Heart left ventricle (tissue), 16 donors: ENCODE measurements around the gene DPPA4. TPM values are rescaled to one million over a fixed set of nuclear protein-coding genes. Genes with fewer than 3 reads are reported as not detected.
"Not testable (repeated sequence)": the region's sequence is repeated elsewhere in the genome, so short reads cannot be mapped to it uniquely, and the experiment has no call there.

Experiments
- ATAC-seq, 4 donors: fragments of 200-7000 bp; cut with Tn5 transposase; one replicate each; pipeline ENCODE4 v1.9.1; 2020 to 2022; ENCODE audit warnings: moderate library complexity in 4 of 4, mild to moderate bottlenecking in 3 of 4, moderate number of reproducible peaks in 1 of 4
- DNase-seq, 5 donors: peaks; one replicate each; pipeline ENCODE4 v3.0.0-alpha.2; 2020
- H3K27ac ChIP-seq, 12 donors: fragments of 200-600 bp; sonication (generic) in 4 of 12; one replicate each; pipeline versions ENCODE4 v1.5.0 to v1.8.0; 2016 to 2022; ENCODE audit warnings: mild to moderate bottlenecking in 2 of 12
- H3K27me3 ChIP-seq, 9 donors: fragments of 200-600 bp; sonication (generic) in 2 of 9; one replicate each; pipeline versions ENCODE4 v1.5.1 to v1.8.0; 2016 to 2022; ENCODE audit warnings: mild to moderate bottlenecking in 3 of 9
- H3K36me3 ChIP-seq, 9 donors: fragments of 200-600 bp; sonication (generic) in 2 of 9; one replicate each; pipeline versions ENCODE4 v1.5.0 to v1.8.0; 2018 to 2022; ENCODE audit warnings: mild to moderate bottlenecking in 2 of 9
- H3K4me1 ChIP-seq, 12 donors: fragments of 200-600 bp; sonication (generic) in 4 of 12; one replicate each; pipeline versions ENCODE4 v1.5.0 to v1.8.0; 2016 to 2022; ENCODE audit warnings: mild to moderate bottlenecking in 3 of 12
- H3K4me3 ChIP-seq, 12 donors: fragments of 200-600 bp; sonication (generic) in 4 of 12; one replicate each; pipeline versions ENCODE4 v1.5.0 to v1.8.0; 2017 to 2022; ENCODE audit warnings: mild to moderate bottlenecking in 9 of 12, moderate library complexity in 4 of 12
- H3K9me3 ChIP-seq, 12 donors: fragments of 200-600 bp; sonication (generic) in 4 of 12; one replicate each; pipeline versions ENCODE4 v1.5.0 to v1.8.0; 2016 to 2022; ENCODE audit warnings: mild to moderate bottlenecking in 1 of 12
- CTCF ChIP-seq, 12 donors: fragments of 200-600 bp; sonication (generic) in 4 of 12; IDR thresholded peaks; one replicate each; pipeline versions ENCODE4 v1.5.0 to v1.8.0; 2018 to 2022; ENCODE audit warnings: antibody characterized with exemption in 12 of 12, mild to moderate bottlenecking in 5 of 12
- POLR2A ChIP-seq, 2 donors: fragments of 450-650 bp; IDR thresholded peaks; one replicate each; pipeline ENCODE4 v1.6.1; 2017; ENCODE audit warnings: antibody characterized with exemption in 2 of 2, mild to moderate bottlenecking in 2 of 2, moderate library complexity in 2 of 2
- WGBS, 4 donors: extraction: QIAGEN DNeasy Blood & Tissue Kit in 2 of 4; methylation state at CpG; one replicate each; pipeline versions ENCODE4 v1.1.5 to v1.1.7; 2013 to 2018; 5-methylcytosine and 5-hydroxymethylcytosine counted together
- intact Hi-C, 10 donors: fragments of 100-400 bp; cut with DNase I; formaldehyde crosslinking; loops; one replicate each; pipeline versions ENCODE4 v1.11.1 to v1.14.2; 2022
- polyA plus RNA-seq, 2 donors: library from polyadenylated mRNA; stranded (reverse); fragments of 200-250 nt; gene quantifications; one replicate each; pipeline ENCODE4 v1.2.3, GENCODE V29; 2013
- total RNA-seq, 9 donors: library from RNA; depleted of rRNA in 2 of 9; stranded (reverse); fragments of >200 nt in 2 of 9; fragmentation: NEBNext Ultra II Directional in 3 of 9; extraction: Animal tissue kit (Norgen Biotek cat#: 25700) in 3 of 9; gene quantifications; one replicate each; pipeline versions ENCODE4 v1.1.0 to v1.2.4, GENCODE V29; 2016 to 2023
- donor health status: ischemic (EF 13 %, LVEDD 7.1; RV severe dilation, severe dysfunction).
- donor health status: healthy with polysubstance abuse.
- donor health status: DM: no; HTN: yes; CAD: no.
- donor health status: DM: no; HTN: no; CAD: no.
- donor health status: ischemic (EF 25% LVEDD 6.9; RV normal size, moderate dysfunction).
- donor health status: ischemic (EF 25% LVEDD 5.7; RV mildly dilated, moderate dysfunction).
- donor health status: healthy.
- donor health status: DM: yes; HTN: yes; CAD: no.
- donor health status: ischemic (EF 35%, LVEDD 5.7; RV mildly dilated, moderate dysfunction).
- donor health status: nonischemic (EF 11% LVEDD 7.7; RV severe dilation, severe dysfunction).
- donor health status: DM: yes; HTN: yes; CAD: no.
- donor health status: PGD.
- donor health status: ischemic (EF 29% LVEDD 5.4; RV normal size, mild dysfunction).
- donor health status: nonischemic (EF 23%, LVEDD 6.1; RV moderate dilation, normal function).

Gene DPPA4
- total and polyA plus RNA-seq, 11 donors, result not detected

GRCh38 chr3:109364088-109364487 is 26.7 kb upstream of the DPPA4 start:
- TF ChIP-seq CTCF (IDR thresholded peaks at IDR 0.05), result no peak
- no peak for TF ChIP-seq POLR2A (IDR thresholded peaks at IDR 0.05)
- H3K9me3 ChIP-seq, result no peaks in the 10 kb centered on the region
- H3K4me3 ChIP-seq, result no peak overlapping the region
- 66 to 81% (median 76%) methylated on average over 4 to 6 of the region's 6 CpGs for WGBS, 4 donors
- H3K4me1 ChIP-seq, result no peaks in the 10 kb centered on the region
- H3K27ac ChIP-seq, result no peak overlapping the region
- intact Hi-C loops, result no loop called here
- H3K27me3 ChIP-seq, result no peaks in the 10 kb centered on the region
- ATAC-seq (no peak), DNase-seq (no peak)
- H3K36me3 ChIP-seq, result no peaks in the 10 kb centered on the region

GRCh38 chr3:109363634-109364033 is 26.3 kb upstream of the DPPA4 start:
- intact Hi-C loops, result no loop called here
- no peaks in the 10 kb centered on the region for H3K36me3 ChIP-seq
- no peaks in the 10 kb centered on the region for H3K9me3 ChIP-seq
- no peaks in the 10 kb centered on the region for H3K27me3 ChIP-seq
- no peak for DNase-seq
- H3K4me1 ChIP-seq, result no peaks in the 10 kb centered on the region
- H3K4me3 ChIP-seq, result no peak overlapping the region
- TF ChIP-seq POLR2A (IDR thresholded peaks at IDR 0.05), result no peak
- TF ChIP-seq CTCF (IDR thresholded peaks at IDR 0.05), result no peak
- no peak overlapping the region for H3K27ac ChIP-seq
- no peak for ATAC-seq

GRCh38 chr3:109362823-109363222 is 25.5 kb upstream of the DPPA4 start:
- WGBS, 4 donors, result 86 to 93% (median 88%) methylated on average over 4 of the region's 4 CpGs
- DNase-seq, result no peak
- no peaks in the 10 kb centered on the region for H3K36me3 ChIP-seq
- no peaks in the 10 kb centered on the region for H3K27me3 ChIP-seq
- no peak overlapping the region for H3K27ac ChIP-seq
- H3K4me1 ChIP-seq, result no peaks in the 10 kb centered on the region
- intact Hi-C loops, result no loop called here
- TF ChIP-seq POLR2A (IDR thresholded peaks at IDR 0.05) (no peak), CTCF (IDR thresholded peaks at IDR 0.05) (no peak)
- H3K9me3 ChIP-seq, result no peaks in the 10 kb centered on the region
- no peak for ATAC-seq
- no peak overlapping the region for H3K4me3 ChIP-seq

GRCh38 chr3:109358809-109359208 is 21.5 kb upstream of the DPPA4 start:
- 73 to 87% (median 82%) methylated on average over 2 of the region's 2 CpGs for WGBS, 4 donors

GRCh38 chr3:109356442-109357155 is 19.3 kb upstream of the DPPA4 start:
- WGBS, 4 donors, result 67 to 72% (median 69%) methylated on average over 3 of the region's 3 CpGs
- ATAC-seq (no peak), DNase-seq (no peak)
- Histone ChIP-seq H3K4me1 (no peaks in the 10 kb centered on the region), H3K27me3 (peaks cover 0 to 7% (median 0%) of the 10 kb centered on the region in 9 donors), H3K9me3 (no peaks in the 10 kb centered on the region), H3K27ac (no peak overlapping the region), H3K4me3 (no peak overlapping the region), H3K36me3 (no peaks in the 10 kb centered on the region)
- intact Hi-C loops, result no loop called here
- TF ChIP-seq POLR2A (IDR thresholded peaks at IDR 0.05), result no peak

More at GRCh38 chr3:109358809-109359208, 21.5 kb upstream of the DPPA4 start:
- H3K27ac ChIP-seq, DNase-seq, ATAC-seq, H3K9me3 ChIP-seq, H3K36me3 ChIP-seq, H3K27me3 ChIP-seq, H3K4me1 ChIP-seq, H3K4me3 ChIP-seq, intact Hi-C loops: not testable (repeated sequence)
